Tibial artery (tissue), 4 donors: ENCODE results near the gene FZR1.
"Not testable (repeated sequence)": the region's sequence is repeated elsewhere in the genome, so short reads cannot be mapped to it uniquely, and the experiment has no call there.

Source experiments
- DNase-seq, 2 donors: peaks; one replicate each; pipeline ENCODE4 v3.0.0-alpha.2; 2019
- H3K27ac ChIP-seq, 2 donors: fragments of 200-600 bp; sonication (generic) in 1 of 2; 1 replicate in 1 of 2; 2 replicates in 1 of 2; pipeline ENCODE4 v1.5.1; 2018 to 2019; ENCODE audit warnings: mild to moderate bottlenecking in 1 of 2
- H3K27me3 ChIP-seq, 2 donors: fragments of 200-600 bp; sonication (generic) in 1 of 2; one replicate each; pipeline versions ENCODE4 v1.5.1 to v1.6.0; 2016 to 2019
- H3K36me3 ChIP-seq, 3 donors: fragments of 200-600 bp; sonication (generic) in 2 of 3; one replicate each; pipeline ENCODE4 v1.5.1; 2016 to 2019; ENCODE audit warnings: mild to moderate bottlenecking in 2 of 3
- H3K4me1 ChIP-seq, 4 donors: fragments of 200-600 bp; sonication (generic) in 2 of 4; 1 replicate in 3 of 4; 2 replicates in 1 of 4; pipeline ENCODE4 v1.5.1; 2016 to 2019
- H3K4me3 ChIP-seq, 2 donors: fragments of 200-600 bp; sonication (generic) in 1 of 2; 1 replicate in 1 of 2; 2 replicates in 1 of 2; pipeline ENCODE4 v1.5.1; 2018 to 2019; ENCODE audit warnings: mild to moderate bottlenecking in 2 of 2
- H3K9me3 ChIP-seq, 3 donors: fragments of 200-600 bp; sonication (generic) in 1 of 3; one replicate each; pipeline ENCODE4 v1.5.1; 2016 to 2019
- CTCF ChIP-seq, 2 experiments: fragments of 200-600 bp in 1 of 2; fragments of 450-650 bp in 1 of 2; IDR thresholded peaks; one replicate each; pipeline ENCODE4 v1.5.1; 2017 to 2019; ENCODE audit warnings: antibody characterized with exemption in 2 of 2, mild to moderate bottlenecking in 1 of 2, moderate library complexity in 1 of 2
- intact Hi-C: fragments of 100-400 bp; cut with DNase I; formaldehyde crosslinking; loops from one replicate; pipeline ENCODE4 v1.15.0; 2023; ENCODE audit warnings: low total_unique reads

FZR1 gene

GRCh38 chr19:3507371-3508120, 1.4 kb downstream of the FZR1 start:
- TF ChIP-seq CTCF (IDR thresholded peaks at IDR 0.05): no peak
- no peak for DNase-seq

GRCh38 chr19:3508121-3508661, 2.1 kb downstream of the FZR1 start:
- Histone ChIP-seq H3K4me3 (peak overlapping the region; percentile 96 to 100), H3K4me1 (peaks cover 0 to 47% (median 35%) of the 10 kb centered on the region in 4 donors), H3K27ac (peak overlapping the region in 1 of 2 donors; percentile 83), H3K36me3 (peaks cover 0 to 28% (median 7%) of the 10 kb centered on the region in 3 donors)
- intact Hi-C loops, H3K27me3 ChIP-seq, H3K9me3 ChIP-seq, DNase-seq: not testable (repeated sequence)

More at GRCh38 chr19:3507371-3508120, 1.4 kb downstream of the FZR1 start:
- Histone ChIP-seq H3K9me3 (no peaks in the 10 kb centered on the region), H3K36me3 (peaks cover 0 to 28% (median 7%) of the 10 kb centered on the region in 3 donors), H3K4me1 (peaks cover 0 to 41% (median 31%) of the 10 kb centered on the region in 4 donors), H3K27me3 (no peaks in the 10 kb centered on the region), H3K27ac (peak overlapping the region; percentile 83 to 95), H3K4me3 (peak overlapping the region; percentile 96 to 100)
- intact Hi-C loops: no loop called here

- DNase-seq: no peak
- intact Hi-C loops: no loop called here
- H3K27ac ChIP-seq: no peak overlapping the region
Observed at GRCh38 chr19:3508771-3509535, 2.8 kb downstream of the FZR1 start.

GRCh38 chr19:3509566-3509989, 3.5 kb downstream of the FZR1 start:
- H3K9me3 ChIP-seq: no peaks in the 10 kb centered on the region
- H3K27ac ChIP-seq: no peak overlapping the region
- intact Hi-C loops: no loop called here
- H3K27me3 ChIP-seq: no peaks in the 10 kb centered on the region
- DNase-seq: no peak
- H3K4me1 ChIP-seq: peaks cover 0 to 52% (median 36%) of the 10 kb centered on the region in 4 donors
- H3K36me3 ChIP-seq: peaks cover 0 to 28% (median 7%) of the 10 kb centered on the region in 3 donors
- no peak overlapping the region for H3K4me3 ChIP-seq
- TF ChIP-seq CTCF (IDR thresholded peaks at IDR 0.05): no peak

More at GRCh38 chr19:3508771-3509535, 2.8 kb downstream of the FZR1 start:
- Histone ChIP-seq H3K4me1 (peaks cover 0 to 52% (median 36%) of the 10 kb centered on the region in 4 donors), H3K36me3 (peaks cover 0 to 28% (median 7%) of the 10 kb centered on the region in 3 donors), H3K9me3 (no peaks in the 10 kb centered on the region), H3K4me3 (no peak overlapping the region), H3K27me3 (no peaks in the 10 kb centered on the region)
- no peak for TF ChIP-seq CTCF (IDR thresholded peaks at IDR 0.05)

GRCh38 chr19:3510727-3511126, 4.6 kb downstream of the FZR1 start:
- no peak for DNase-seq
- no peak overlapping the region for H3K27ac ChIP-seq
- H3K36me3 ChIP-seq: peaks cover 0 to 28% (median 7%) of the 10 kb centered on the region in 3 donors
- H3K27me3 ChIP-seq: no peaks in the 10 kb centered on the region
- intact Hi-C loops: loop anchor here (5.0 kb wide), 1 partner anchor 567 kb away; no protein-coding TSS in a partner anchor
- no peaks in the 10 kb centered on the region for H3K9me3 ChIP-seq
- peaks cover 0 to 43% (median 31%) of the 10 kb centered on the region in 4 donors for H3K4me1 ChIP-seq
- no peak for TF ChIP-seq CTCF (IDR thresholded peaks at IDR 0.05)
- no peak overlapping the region for H3K4me3 ChIP-seq
